PC-9 (cell line): ENCODE results near the gene FOXP1. TPM values are rescaled to one million over a fixed set of nuclear protein-coding genes. Genes with fewer than 3 reads are reported as not detected.

ENCODE experiments used
- BruUV-seq: library from RNA; stranded (reverse); fragments of 400-500 nt; replicated peaks from 2 replicates; lab custom pipeline; 2021; lab: Mats Ljungman, UMichigan
- CTCF ChIA-PET: fragments of 300-600 bp; sonication (Branson Sonifier 250); formaldehyde crosslinking; loops from one replicate; lab custom pipeline; 2022; ENCODE audit warnings: antibody characterized with exemption; lab: Charles Lee
- POLR2A ChIA-PET: fragments of 300-600 bp; sonication (Branson Sonifier 250); formaldehyde crosslinking; loops from one replicate; lab custom pipeline; 2022; ENCODE audit warnings: antibody characterized with exemption; ENCODE audit not compliant: unreplicated experiment; lab: Charles Lee
- DNase-seq, 2 experiments: peaks; one replicate each; pipeline versions ENCODE4 v3.0.0 to v3.0.0-alpha.2; 2015 to 2022; ENCODE audit warnings: mixed read lengths in 1 of 2
- H2AFZ ChIP-seq: fragments of 200-600 bp; sonication (generic); 2 replicates; pipeline ENCODE4 v1.8.1; 2017; ENCODE audit warnings: antibody characterized with exemption
- H3F3A ChIP-seq: fragments of 200-600 bp; sonication (generic); 2 replicates; pipeline ENCODE4 v1.8.1; 2017; ENCODE audit warnings: antibody characterized with exemption, mild to moderate bottlenecking, low read depth; ENCODE audit not compliant: insufficient read depth
- H3K27ac ChIP-seq: fragments of 200-600 bp; sonication (generic); 2 replicates; pipeline ENCODE4 v1.6.1; 2016; ENCODE audit warnings: mixed run types
- H3K27me3 ChIP-seq: fragments of 200-600 bp; sonication (generic); 2 replicates; pipeline ENCODE4 v1.6.1; 2016; ENCODE audit warnings: low read depth, mixed run types; ENCODE audit not compliant: insufficient read depth
- H3K36me3 ChIP-seq: fragments of 200-600 bp; sonication (generic); 2 replicates; pipeline ENCODE4 v1.6.1; 2016; ENCODE audit warnings: low read depth, mixed run types
- H3K4me1 ChIP-seq: fragments of 200-600 bp; sonication (generic); replicated peaks from 2 replicates; pipeline ENCODE4 v1.6.1; 2016; ENCODE audit warnings: mixed run types; ENCODE audit not compliant: insufficient read depth
- H3K4me2 ChIP-seq: fragments of 200-600 bp; sonication (generic); 2 replicates; pipeline ENCODE4 v1.6.1; 2017; ENCODE audit warnings: mixed run types
- H3K4me3 ChIP-seq: fragments of 200-600 bp; sonication (generic); 2 replicates; pipeline ENCODE4 v1.6.1; 2016; ENCODE audit warnings: mixed run types
- H3K79me2 ChIP-seq: fragments of 200-600 bp; sonication (generic); 2 replicates; pipeline ENCODE4 v1.6.1; 2017; ENCODE audit warnings: low read depth, mixed run types
- H3K9me2 ChIP-seq: fragments of 200-600 bp; sonication (generic); 2 replicates; pipeline ENCODE4 v1.8.1; 2017; ENCODE audit warnings: mild to moderate bottlenecking; ENCODE audit not compliant: insufficient read depth
- H3K9me3 ChIP-seq: fragments of 200-600 bp; sonication (generic); 2 replicates; pipeline ENCODE4 v1.8.1; 2016; ENCODE audit warnings: low read depth; ENCODE audit not compliant: insufficient read depth
- H4K20me1 ChIP-seq: fragments of 200-600 bp; sonication (generic); 2 replicates; pipeline ENCODE4 v1.8.1; 2017; ENCODE audit not compliant: insufficient read depth
- EZH2 ChIP-seq: fragments of 200-600 bp; sonication (generic); IDR thresholded peaks from 2 replicates; pipeline ENCODE4 v1.8.0; 2017; ENCODE audit warnings: antibody characterized with exemption, low read depth
- intact Hi-C: fragments of 100-400 bp; cut with micrococcal nuclease; formaldehyde crosslinking; loops from one replicate; pipeline ENCODE4 v1.10.0; 2022; ENCODE audit not compliant: unreplicated experiment
- total RNA-seq: library from RNA; stranded (reverse); gene quantifications from 2 replicates; pipeline ENCODE4 v1.2.3, GENCODE V29; 2021
- TF ChIP-seq, protein P1 (sequence below): fragments of 200-600 bp; sonication (generic); conservative IDR thresholded peaks from 2 replicates; pipeline ENCODE4 v1.6.1; 2017; ENCODE audit warnings: mixed run types, antibody characterized with exemption, mild to moderate bottlenecking, moderate library complexity

FOXP1 gene
- total RNA-seq, 1 experiment from 2014 or later: 33.3 TPM

- Histone ChIP-seq H3K4me3 (no peak overlapping the region), H3F3A (no peaks in the 10 kb centered on the region), H4K20me1 (no peaks in the 10 kb centered on the region), H3K9me2 (no peaks in the 10 kb centered on the region), H3K79me2 (no peaks in the 10 kb centered on the region), H3K4me2 (no peak overlapping the region), H3K36me3 (no peaks in the 10 kb centered on the region), H2AFZ (no peak overlapping the region), H3K4me1 (no peaks in the 10 kb centered on the region), H3K27ac (no peak overlapping the region), H3K9me3 (no peaks in the 10 kb centered on the region), H3K27me3 (no peaks in the 10 kb centered on the region)
- no peak for DNase-seq
- intact Hi-C loops: no loop called here
- ChIA-PET POLR2A (no interaction called here), CTCF (no interaction called here)
- TF ChIP-seq EZH2: no peak
- TF ChIP-seq, protein P1, sequence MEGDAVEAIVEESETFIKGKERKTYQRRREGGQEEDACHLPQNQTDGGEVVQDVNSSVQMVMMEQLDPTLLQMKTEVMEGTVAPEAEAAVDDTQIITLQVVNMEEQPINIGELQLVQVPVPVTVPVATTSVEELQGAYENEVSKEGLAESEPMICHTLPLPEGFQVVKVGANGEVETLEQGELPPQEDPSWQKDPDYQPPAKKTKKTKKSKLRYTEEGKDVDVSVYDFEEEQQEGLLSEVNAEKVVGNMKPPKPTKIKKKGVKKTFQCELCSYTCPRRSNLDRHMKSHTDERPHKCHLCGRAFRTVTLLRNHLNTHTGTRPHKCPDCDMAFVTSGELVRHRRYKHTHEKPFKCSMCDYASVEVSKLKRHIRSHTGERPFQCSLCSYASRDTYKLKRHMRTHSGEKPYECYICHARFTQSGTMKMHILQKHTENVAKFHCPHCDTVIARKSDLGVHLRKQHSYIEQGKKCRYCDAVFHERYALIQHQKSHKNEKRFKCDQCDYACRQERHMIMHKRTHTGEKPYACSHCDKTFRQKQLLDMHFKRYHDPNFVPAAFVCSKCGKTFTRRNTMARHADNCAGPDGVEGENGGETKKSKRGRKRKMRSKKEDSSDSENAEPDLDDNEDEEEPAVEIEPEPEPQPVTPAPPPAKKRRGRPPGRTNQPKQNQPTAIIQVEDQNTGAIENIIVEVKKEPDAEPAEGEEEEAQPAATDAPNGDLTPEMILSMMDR: no peak
- no TSS peak for BruUV-seq
These were observed 181.8 kb downstream of the FOXP1 start for GRCh38 chr3:71401695-71402231.

- Histone ChIP-seq H3K4me1 (no peaks in the 10 kb centered on the region), H3K4me2 (no peak overlapping the region), H2AFZ (no peak overlapping the region), H3K9me3 (no peaks in the 10 kb centered on the region), H3K79me2 (no peaks in the 10 kb centered on the region), H4K20me1 (no peaks in the 10 kb centered on the region), H3F3A (no peaks in the 10 kb centered on the region), H3K27ac (no peak overlapping the region), H3K4me3 (no peak overlapping the region), H3K9me2 (no peaks in the 10 kb centered on the region), H3K36me3 (no peaks in the 10 kb centered on the region), H3K27me3 (no peaks in the 10 kb centered on the region)
- BruUV-seq: no TSS peak
- no peak for DNase-seq
- TF ChIP-seq, protein P1: no peak
- TF ChIP-seq EZH2: no peak
- intact Hi-C loops: no loop called here
- ChIA-PET POLR2A (no interaction called here), CTCF (no interaction called here)
These were observed 182.5 kb downstream of the FOXP1 start for GRCh38 chr3:71400986-71401451.

- TF ChIP-seq, protein P1: no peak
- no peak for TF ChIP-seq EZH2
These were observed 184.1 kb downstream of the FOXP1 start for GRCh38 chr3:71399478-71399877.

More at GRCh38 chr3:71399478-71399877, 184.1 kb downstream of the FOXP1 start:
- H3K4me1 ChIP-seq: no peaks in the 10 kb centered on the region
- no peak for DNase-seq
- no peak overlapping the region for H3K27ac ChIP-seq
- intact Hi-C loops: loop anchor here (5.0 to 10.0 kb wide), 2 partner anchors 185 to 392 kb away; partner anchors contain the start of gene FOXP1
- no peaks in the 10 kb centered on the region for H3K9me3 ChIP-seq
- H2AFZ ChIP-seq: no peak overlapping the region
- POLR2A ChIA-PET: no interaction called here
- BruUV-seq: no TSS peak
- H3K4me2 ChIP-seq: no peak overlapping the region
- no peaks in the 10 kb centered on the region for H3K36me3 ChIP-seq
- no peaks in the 10 kb centered on the region for H3K79me2 ChIP-seq
- H3F3A ChIP-seq: no peaks in the 10 kb centered on the region
- no peaks in the 10 kb centered on the region for H4K20me1 ChIP-seq
- H3K27me3 ChIP-seq: no peaks in the 10 kb centered on the region
- no peaks in the 10 kb centered on the region for H3K9me2 ChIP-seq
- no peak overlapping the region for H3K4me3 ChIP-seq
- CTCF ChIA-PET: no interaction called here
